ENCODE measurements around the gene AP1G1. TPM values are rescaled to one million over a fixed set of nuclear protein-coding genes. Genes with fewer than 3 reads are reported as not detected.
A peak's percentile ranks its signal among the peaks of the same experiment; 100 is the strongest.
"Not testable (repeated sequence)": the region's sequence is repeated elsewhere in the genome, so short reads cannot be mapped to it uniquely, and the experiment has no call there.

The AP1G1 gene
- total RNA-seq, 1 donor, result 104 TPM

DNA sequence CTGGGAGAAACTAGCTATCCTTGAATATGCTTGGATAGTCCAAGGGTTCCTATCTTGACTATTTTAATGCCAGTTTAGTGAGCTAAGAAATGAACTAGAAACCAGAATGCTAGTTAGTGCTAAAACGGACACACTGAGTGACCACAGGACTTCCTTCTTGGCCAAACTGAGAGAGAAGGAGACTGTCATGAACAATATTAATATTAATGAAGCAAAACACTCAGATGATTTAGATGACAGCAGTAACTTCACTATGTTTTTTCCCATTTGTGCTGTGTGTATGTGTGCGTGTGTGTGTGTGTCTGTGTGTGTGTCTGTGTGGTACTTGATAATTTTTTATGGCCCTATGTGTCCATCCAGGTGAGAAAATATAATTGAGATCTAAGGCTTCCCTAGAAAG lies 34.9 kb upstream of the AP1G1 start:
- Histone ChIP-seq H3K36me3 (ENCODE audit: insufficient read depth, low read length) (peaks cover 11% of the 10 kb centered on the region), H3K27me3 (ENCODE audit: insufficient read depth, low read length) (no peaks in the 10 kb centered on the region), H3K4me1 (ENCODE audit: insufficient read depth, low read length) (peaks cover 11% of the 10 kb centered on the region), H3K27ac (ENCODE audit: low read depth, low read length) (no peak overlapping the region), H4K20me1 (ENCODE audit: insufficient read depth, low read length) (peaks cover 14% of the 10 kb centered on the region), H3K4me3 (ENCODE audit: insufficient read depth, low read length) (no peak overlapping the region), H3K79me2 (ENCODE audit: insufficient read depth, low read length) (peaks cover 28% of the 10 kb centered on the region), H2AFZ (ENCODE audit: low read length) (no peak overlapping the region), H3K4me2 (ENCODE audit: insufficient read depth, low read length) (no peak overlapping the region), H3K9me3 (ENCODE audit: low read depth, low read length) (no peaks in the 10 kb centered on the region)
- no peak for DNase-seq (ENCODE audit: insufficient read length, low spot score, missing footprints)
- no peak for TF ChIP-seq CTCF (IDR thresholded peaks at IDR 0.05; ENCODE audit: extremely low read depth, low read depth, low read length)

DNA sequence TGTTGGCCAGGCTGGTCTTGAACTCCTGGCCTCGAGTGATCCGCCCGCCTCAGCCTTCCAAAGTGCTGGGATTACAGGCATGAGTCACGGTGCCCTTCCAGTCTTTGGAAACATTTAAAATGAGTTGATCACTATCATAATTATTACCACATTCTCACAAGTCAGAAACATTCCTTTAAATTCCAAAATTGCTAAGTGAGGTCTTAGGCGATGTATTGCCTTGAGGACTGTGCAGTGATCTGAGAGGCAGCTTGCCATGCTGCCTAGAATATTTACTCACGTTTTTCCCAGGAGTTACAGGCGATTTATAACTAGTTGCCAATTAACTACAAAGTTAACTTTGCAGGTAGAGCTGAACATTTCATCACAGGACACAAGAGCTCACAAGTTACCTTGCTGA lies 31.4 kb upstream of the AP1G1 start:
- H4K20me1 ChIP-seq (ENCODE audit: insufficient read depth, low read length), result no peaks in the 10 kb centered on the region
- H3K27ac ChIP-seq (ENCODE audit: low read depth, low read length), result no peak overlapping the region
- H3K79me2 ChIP-seq (ENCODE audit: insufficient read depth, low read length), result no peaks in the 10 kb centered on the region
- H3K36me3 ChIP-seq (ENCODE audit: insufficient read depth, low read length), result no peaks in the 10 kb centered on the region
- peak; percentile 76 for DNase-seq (ENCODE audit: insufficient read length, low spot score, missing footprints)
- no peaks in the 10 kb centered on the region for H3K4me1 ChIP-seq (ENCODE audit: insufficient read depth, low read length)
- H3K4me2 ChIP-seq (ENCODE audit: insufficient read depth, low read length), result no peak overlapping the region
- H3K27me3 ChIP-seq (ENCODE audit: insufficient read depth, low read length), result no peaks in the 10 kb centered on the region
- H3K4me3 ChIP-seq (ENCODE audit: insufficient read depth, low read length), result no peak overlapping the region
- H3K9me3 ChIP-seq (ENCODE audit: low read depth, low read length), result no peaks in the 10 kb centered on the region
- no peak for TF ChIP-seq CTCF (IDR thresholded peaks at IDR 0.05; ENCODE audit: extremely low read depth, low read depth, low read length)
- H2AFZ ChIP-seq (ENCODE audit: low read length), result no peak overlapping the region

DNA sequence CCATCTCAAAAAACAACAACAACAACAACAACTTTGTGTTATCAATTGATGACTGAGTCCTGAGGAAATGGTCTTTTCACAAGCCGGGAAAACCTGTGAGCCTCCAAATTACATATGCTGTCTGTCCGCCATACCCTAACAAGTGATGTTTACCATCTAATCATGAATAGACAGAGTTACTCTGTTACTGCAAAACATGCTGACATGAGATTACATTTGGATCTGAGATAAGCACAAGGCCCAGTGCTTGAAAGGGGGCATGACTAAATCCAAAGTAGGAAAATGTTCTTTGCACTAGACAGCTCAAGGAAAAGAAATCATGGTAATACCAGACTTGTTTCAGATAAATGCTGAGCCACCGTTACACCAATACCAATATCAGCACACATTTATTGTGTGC lies 28.5 kb upstream of the AP1G1 start:
- no peaks in the 10 kb centered on the region for H4K20me1 ChIP-seq (ENCODE audit: insufficient read depth, low read length)

GRCh38 chr16:71834291-71834690 lies 25.7 kb upstream of the AP1G1 start:
- no peak for TF ChIP-seq CTCF (IDR thresholded peaks at IDR 0.05; ENCODE audit: extremely low read depth, low read depth, low read length)
- Histone ChIP-seq H3K36me3 (ENCODE audit: insufficient read depth, low read length) (no peaks in the 10 kb centered on the region), H2AFZ (ENCODE audit: low read length) (no peak overlapping the region), H3K4me3 (ENCODE audit: insufficient read depth, low read length) (no peak overlapping the region), H4K20me1 (ENCODE audit: insufficient read depth, low read length) (no peaks in the 10 kb centered on the region), H3K79me2 (ENCODE audit: insufficient read depth, low read length) (no peaks in the 10 kb centered on the region), H3K4me1 (ENCODE audit: insufficient read depth, low read length) (no peaks in the 10 kb centered on the region), H3K27me3 (ENCODE audit: insufficient read depth, low read length) (no peaks in the 10 kb centered on the region), H3K4me2 (ENCODE audit: insufficient read depth, low read length) (no peak overlapping the region), H3K9me3 (ENCODE audit: low read depth, low read length) (no peaks in the 10 kb centered on the region), H3K27ac (ENCODE audit: low read depth, low read length) (no peak overlapping the region)
- no peak for DNase-seq (ENCODE audit: insufficient read length, low spot score, missing footprints)

More for the DNA sequence above, 28.5 kb upstream of the AP1G1 start:
- Histone ChIP-seq H3K4me2 (ENCODE audit: insufficient read depth, low read length) (no peak overlapping the region), H2AFZ (ENCODE audit: low read length) (no peak overlapping the region), H3K36me3 (ENCODE audit: insufficient read depth, low read length) (no peaks in the 10 kb centered on the region), H3K4me3 (ENCODE audit: insufficient read depth, low read length) (no peak overlapping the region), H3K27ac (ENCODE audit: low read depth, low read length) (no peak overlapping the region), H3K9me3 (ENCODE audit: low read depth, low read length) (no peaks in the 10 kb centered on the region), H3K4me1 (ENCODE audit: insufficient read depth, low read length) (no peaks in the 10 kb centered on the region), H3K79me2 (ENCODE audit: insufficient read depth, low read length) (no peaks in the 10 kb centered on the region), H3K27me3 (ENCODE audit: insufficient read depth, low read length) (no peaks in the 10 kb centered on the region)
- no peak for TF ChIP-seq CTCF (IDR thresholded peaks at IDR 0.05; ENCODE audit: extremely low read depth, low read depth, low read length)
- no peak for DNase-seq (ENCODE audit: insufficient read length, low spot score, missing footprints)

GRCh38 chr16:71832112-71832511 lies 23.5 kb upstream of the AP1G1 start:
- H2AFZ ChIP-seq (ENCODE audit: low read length); H3K4me3 ChIP-seq (ENCODE audit: insufficient read depth, low read length); H3K27me3 ChIP-seq (ENCODE audit: insufficient read depth, low read length); H3K4me1 ChIP-seq (ENCODE audit: insufficient read depth, low read length); H3K9me3 ChIP-seq (ENCODE audit: low read depth, low read length); H3K36me3 ChIP-seq (ENCODE audit: insufficient read depth, low read length); H3K79me2 ChIP-seq (ENCODE audit: insufficient read depth, low read length); DNase-seq (ENCODE audit: insufficient read length, low spot score, missing footprints); H4K20me1 ChIP-seq (ENCODE audit: insufficient read depth, low read length); H3K27ac ChIP-seq (ENCODE audit: low read depth, low read length); H3K4me2 ChIP-seq (ENCODE audit: insufficient read depth, low read length): not testable (repeated sequence)

DNA sequence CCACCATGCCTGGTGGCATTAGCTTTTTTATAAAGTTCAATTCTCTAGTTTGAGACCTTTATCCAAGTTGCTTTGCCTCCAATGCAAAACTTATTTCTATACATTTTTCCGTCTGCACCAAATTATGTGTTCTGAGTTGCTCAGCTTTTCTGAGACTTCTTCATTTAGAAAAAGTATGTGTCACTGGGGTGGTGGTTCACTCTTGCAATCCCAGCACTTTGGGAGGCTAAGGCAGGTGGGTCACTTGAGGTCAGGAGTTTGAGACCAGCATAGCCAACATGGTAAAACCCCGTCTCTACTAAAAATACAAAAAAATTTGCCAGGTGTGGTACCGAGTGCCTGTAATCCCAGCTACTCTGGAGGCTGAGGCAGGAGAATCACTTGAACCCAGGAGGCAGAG lies 23.1 kb upstream of the AP1G1 start:
- not testable (repeated sequence) for DNase-seq (ENCODE audit: insufficient read length, low spot score, missing footprints); H3K79me2 ChIP-seq (ENCODE audit: insufficient read depth, low read length); H4K20me1 ChIP-seq (ENCODE audit: insufficient read depth, low read length); H3K27ac ChIP-seq (ENCODE audit: low read depth, low read length); H2AFZ ChIP-seq (ENCODE audit: low read length); H3K4me2 ChIP-seq (ENCODE audit: insufficient read depth, low read length); H3K4me1 ChIP-seq (ENCODE audit: insufficient read depth, low read length); H3K27me3 ChIP-seq (ENCODE audit: insufficient read depth, low read length); H3K36me3 ChIP-seq (ENCODE audit: insufficient read depth, low read length); H3K9me3 ChIP-seq (ENCODE audit: low read depth, low read length); H3K4me3 ChIP-seq (ENCODE audit: insufficient read depth, low read length)

Measured in osteoblast (primary cell).